ENCODE results near the gene GNG7. TPM values are rescaled to one million over a fixed set of nuclear protein-coding genes. Genes with fewer than 3 reads are reported as not detected.
"Not testable (repeated sequence)": the region's sequence is repeated elsewhere in the genome, so short reads cannot be mapped to it uniquely, and the experiment has no call there.

GNG7 gene
- polyA plus RNA-seq, 3 donors = 1.1 to 1.6 (median 1.3) TPM

DNA sequence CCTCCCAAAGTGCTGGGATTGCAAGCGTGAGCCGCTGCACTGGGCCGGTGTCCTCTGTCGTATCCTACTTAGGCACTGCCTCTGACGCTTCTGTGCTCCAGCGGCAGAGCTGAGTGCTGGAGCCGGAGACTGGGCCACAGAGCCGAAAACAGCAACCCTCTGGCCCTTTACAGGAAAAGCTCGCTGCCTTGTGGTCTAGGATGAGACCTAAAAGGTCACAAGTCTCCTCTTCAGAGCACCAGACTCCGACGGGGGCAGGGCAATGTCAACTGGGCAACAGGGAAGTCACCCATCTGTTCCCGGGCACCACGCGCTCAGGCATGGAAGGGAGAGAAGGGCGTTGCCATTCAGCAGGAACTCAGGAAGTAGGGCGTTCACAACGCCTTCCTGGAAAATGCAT, 134.9 kb downstream of the GNG7 start:
- Histone ChIP-seq H3K27me3 (ENCODE audit: control insufficient read depth in 2 of 2, insufficient read depth in 2 of 2, low read length in 2 of 2) (no peaks in the 10 kb centered on the region), H2AFZ (ENCODE audit: insufficient read depth, low read depth, low read length, poor library complexity, severe bottlenecking) (no peak overlapping the region), H4K20me1 (ENCODE audit: insufficient read depth, low read length) (no peaks in the 10 kb centered on the region), H3K4me2 (replicated peaks; ENCODE audit: extremely low read depth, low read length, poor library complexity, severe bottlenecking) (peak overlapping the region; percentile 51), H3K27ac (ENCODE audit: low read depth in 1 of 2, low read length in 2 of 2) (peak overlapping the region; percentile 5 to 50), H3K9ac (ENCODE audit: insufficient read depth, low read length, poor library complexity, severe bottlenecking) (no peak overlapping the region), H3K4me3 (replicated peaks in 1 of 3; ENCODE audit: low read depth in 2 of 3, low read length in 3 of 3) (peak overlapping the region in 1 of 3 experiments; percentile 45), H3K9me3 (replicated peaks in 1 of 2; ENCODE audit: control insufficient read depth in 1 of 2, insufficient read depth in 1 of 2, low read length in 2 of 2) (peaks cover 4 to 13% of the 10 kb centered on the region in 2 donors), H3K79me2 (ENCODE audit: insufficient read depth, low read length) (no peaks in the 10 kb centered on the region), H3K36me3 (replicated peaks in 1 of 2; ENCODE audit: control insufficient read depth in 1 of 2, insufficient read depth in 2 of 2, low read length in 2 of 2) (no peaks in the 10 kb centered on the region), H3K4me1 (ENCODE audit: control insufficient read depth in 1 of 2, insufficient read depth in 2 of 2, low read length in 2 of 2) (peaks cover 10 to 13% of the 10 kb centered on the region in 2 donors)
- DNase-seq = peak; percentile 39 to 61 (median 53)
- WGBS (ENCODE audit: insufficient coverage) = 17% methylated on average over 11 of the region's 17 CpGs
- intact Hi-C loops (cut with micrococcal nuclease) = no loop called here
- Mint-ChIP-seq H3K27ac (peak overlapping the region; percentile 25 to 91 (median 55)), H3K36me3 (peaks cover 0 to 4% of the 10 kb centered on the region in 2 donors), H3K27me3 (ENCODE audit: low read depth in 3 of 3) (peaks cover 0 to 6% (median 5%) of the 10 kb centered on the region in 3 donors), H3K4me3 (peak overlapping the region; percentile 59 to 81), H3K9me3 (peaks cover 5 to 19% (median 10%) of the 10 kb centered on the region in 7 donors), H3K4me1 (peaks cover 20% of the 10 kb centered on the region)
- TF ChIP-seq, protein P1, sequence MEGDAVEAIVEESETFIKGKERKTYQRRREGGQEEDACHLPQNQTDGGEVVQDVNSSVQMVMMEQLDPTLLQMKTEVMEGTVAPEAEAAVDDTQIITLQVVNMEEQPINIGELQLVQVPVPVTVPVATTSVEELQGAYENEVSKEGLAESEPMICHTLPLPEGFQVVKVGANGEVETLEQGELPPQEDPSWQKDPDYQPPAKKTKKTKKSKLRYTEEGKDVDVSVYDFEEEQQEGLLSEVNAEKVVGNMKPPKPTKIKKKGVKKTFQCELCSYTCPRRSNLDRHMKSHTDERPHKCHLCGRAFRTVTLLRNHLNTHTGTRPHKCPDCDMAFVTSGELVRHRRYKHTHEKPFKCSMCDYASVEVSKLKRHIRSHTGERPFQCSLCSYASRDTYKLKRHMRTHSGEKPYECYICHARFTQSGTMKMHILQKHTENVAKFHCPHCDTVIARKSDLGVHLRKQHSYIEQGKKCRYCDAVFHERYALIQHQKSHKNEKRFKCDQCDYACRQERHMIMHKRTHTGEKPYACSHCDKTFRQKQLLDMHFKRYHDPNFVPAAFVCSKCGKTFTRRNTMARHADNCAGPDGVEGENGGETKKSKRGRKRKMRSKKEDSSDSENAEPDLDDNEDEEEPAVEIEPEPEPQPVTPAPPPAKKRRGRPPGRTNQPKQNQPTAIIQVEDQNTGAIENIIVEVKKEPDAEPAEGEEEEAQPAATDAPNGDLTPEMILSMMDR (IDR thresholded peaks at IDR 0.05) = no peak

DNA sequence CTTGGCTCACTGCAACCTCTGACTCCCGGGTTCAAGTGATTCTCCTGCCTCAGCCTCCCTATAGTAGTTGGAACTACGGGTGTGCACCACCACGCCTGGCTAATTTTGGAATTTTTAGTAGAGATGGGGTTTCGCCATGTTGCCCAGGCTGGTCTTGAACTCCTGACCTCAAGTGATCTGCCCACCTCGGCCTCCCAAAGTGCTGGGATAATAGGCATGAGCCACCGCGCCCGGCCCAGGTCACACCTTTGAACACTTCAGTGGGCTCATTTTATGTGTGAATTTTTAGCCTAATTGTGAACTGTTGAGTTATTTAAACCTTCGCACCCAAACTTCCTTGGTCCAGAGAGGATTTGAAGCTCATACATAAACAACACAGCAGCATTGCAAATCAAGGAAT, 138.9 kb downstream of the GNG7 start:
- H3K27ac Mint-ChIP-seq = peak overlapping the region in 1 of 7 donors; percentile 53
- 100% methylated on average over 2 of the region's 9 CpGs for WGBS (ENCODE audit: insufficient coverage)
- H3K9ac ChIP-seq (ENCODE audit: insufficient read depth, low read length, poor library complexity, severe bottlenecking); H3K9me3 Mint-ChIP-seq; H3K27ac ChIP-seq (ENCODE audit: low read depth in 1 of 2, low read length in 2 of 2); DNase-seq; H3K27me3 ChIP-seq (ENCODE audit: control insufficient read depth in 2 of 2, insufficient read depth in 2 of 2, low read length in 2 of 2); H3K36me3 Mint-ChIP-seq; H3K79me2 ChIP-seq (ENCODE audit: insufficient read depth, low read length); H4K20me1 ChIP-seq (ENCODE audit: insufficient read depth, low read length); H3K4me2 ChIP-seq (replicated peaks; ENCODE audit: extremely low read depth, low read length, poor library complexity, severe bottlenecking); H3K9me3 ChIP-seq (replicated peaks in 1 of 2; ENCODE audit: control insufficient read depth in 1 of 2, insufficient read depth in 1 of 2, low read length in 2 of 2); intact Hi-C loops (cut with micrococcal nuclease); H3K4me3 ChIP-seq (replicated peaks in 1 of 3; ENCODE audit: low read depth in 2 of 3, low read length in 3 of 3); H2AFZ ChIP-seq (ENCODE audit: insufficient read depth, low read depth, low read length, poor library complexity, severe bottlenecking); H3K4me3 Mint-ChIP-seq; H3K36me3 ChIP-seq (replicated peaks in 1 of 2; ENCODE audit: control insufficient read depth in 1 of 2, insufficient read depth in 2 of 2, low read length in 2 of 2): not testable (repeated sequence)
- peaks cover 8 to 15% (median 12%) of the 10 kb centered on the region in 3 donors for H3K27me3 Mint-ChIP-seq (ENCODE audit: low read depth in 3 of 3)
- peaks cover 29% of the 10 kb centered on the region for H3K4me1 Mint-ChIP-seq
- H3K4me1 ChIP-seq (ENCODE audit: control insufficient read depth in 1 of 2, insufficient read depth in 2 of 2, low read length in 2 of 2) = peaks cover 18 to 26% of the 10 kb centered on the region in 2 donors
